ENCODE data around the gene SLC27A5. TPM values are rescaled to one million over a fixed set of nuclear protein-coding genes. Genes with fewer than 3 reads are reported as not detected.

The SLC27A5 gene
- total and polyA plus RNA-seq, 2 of the 13 experiments (the other 11 are each of a cell fraction or from before 2014, with no cell fraction given) = 30.3 to 40.2 TPM

DNA sequence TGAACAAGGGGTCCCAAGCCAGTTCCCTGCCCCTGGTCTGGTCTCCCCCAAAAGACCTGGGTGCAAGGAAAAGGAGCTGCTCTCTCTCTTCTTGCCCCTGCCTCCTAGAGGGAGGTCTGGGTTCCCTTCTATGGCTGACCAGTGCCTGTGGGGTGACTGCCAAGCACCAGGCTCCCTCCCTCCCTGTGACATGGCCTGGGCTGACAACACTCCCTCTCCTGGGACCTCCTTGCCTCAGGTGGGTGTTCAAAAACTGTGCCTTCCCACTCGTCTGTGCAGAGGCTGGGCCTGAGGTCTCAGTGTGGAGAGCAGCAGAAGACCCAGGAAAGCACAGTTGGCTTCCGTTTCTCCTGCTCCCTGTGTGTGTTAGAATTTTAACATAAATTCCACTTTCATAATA lies 31.0 kb downstream of the SLC27A5 start (continued):
- no peak for TF ChIP-seq ATM (IDR thresholded peaks at IDR 0.05; ENCODE audit: borderline replicate concordance)
- TF ChIP-seq BORCS8-MEF2B (CRISPR knock-in tag; IDR thresholded peaks at IDR 0.05) = no peak
- TF ChIP-seq ZNF451 (CRISPR knock-in tag; IDR thresholded peaks at IDR 0.05) = no peak

DNA sequence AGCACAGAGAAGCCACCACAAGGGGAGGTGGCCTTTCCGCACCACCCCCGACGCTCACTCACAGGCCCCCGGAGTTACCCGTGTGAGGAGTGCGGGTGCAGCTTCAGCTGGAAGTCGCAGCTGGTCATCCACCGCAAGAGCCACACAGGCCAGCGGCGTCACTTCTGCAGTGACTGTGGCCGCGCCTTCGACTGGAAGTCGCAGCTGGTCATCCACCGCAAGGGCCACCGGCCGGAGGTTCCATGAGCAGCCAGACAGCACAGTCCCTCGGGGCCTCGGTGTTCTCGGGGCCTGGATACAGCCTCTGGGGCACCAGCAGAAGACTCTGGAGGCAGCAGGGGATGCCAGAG lies 31.3 kb downstream of the SLC27A5 start:
- H3K9ac ChIP-seq (ENCODE audit: insufficient read depth, low read depth, low read length) = no peak overlapping the region

DNA sequence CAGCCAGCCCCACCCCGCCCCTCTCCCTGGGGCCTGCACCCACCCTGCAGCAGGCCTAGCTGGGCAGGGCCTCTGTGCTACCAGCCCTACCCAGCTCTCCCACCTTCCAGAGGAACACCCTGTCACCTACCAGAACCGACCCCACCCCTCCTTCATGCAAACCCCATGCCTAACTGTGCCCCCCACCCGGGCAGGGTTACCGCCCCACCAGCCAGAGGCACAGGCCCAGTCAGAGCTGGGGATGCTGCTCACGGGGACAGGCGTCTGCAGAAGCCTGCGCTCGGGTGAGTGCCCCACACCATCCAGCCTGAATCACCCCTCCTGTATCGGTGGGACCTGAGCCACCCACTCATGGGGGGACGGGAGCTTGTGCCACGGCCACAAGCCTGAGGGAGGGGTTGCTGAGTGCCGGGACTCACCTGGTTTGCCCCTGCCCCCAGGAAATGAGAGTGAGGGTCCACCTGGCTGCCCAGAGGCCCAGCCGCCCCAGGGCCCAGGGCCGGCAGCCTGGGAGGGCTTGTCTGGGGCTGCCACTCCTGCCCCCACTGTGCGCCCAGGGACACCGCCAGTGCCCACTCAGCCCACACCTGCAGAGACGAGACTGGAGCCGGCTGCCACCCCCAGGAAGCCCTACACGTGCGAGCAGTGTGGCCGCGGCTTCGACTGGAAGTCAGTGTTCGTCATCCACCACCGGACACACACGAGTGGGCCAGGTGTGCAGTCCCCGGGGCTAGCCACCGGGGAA lies 31.9 kb downstream of the SLC27A5 start:
- CTCF ChIA-PET (ENCODE audit: low intra/inter-chr PET ratio, low total read pairs) = no interaction called here
- Histone ChIP-seq H3K4me1 (ENCODE audit: insufficient read depth, low read length) (peaks cover 16% of the 10 kb centered on the region), H3K36me3 (replicated peaks in 1 of 2; ENCODE audit: control insufficient read depth in 1 of 2, insufficient read depth in 2 of 2, low read length in 2 of 2) (peaks cover 1 to 18% of the 10 kb centered on the region in 2 experiments; a peak in 2 of 5 replicates), H3K27ac (ENCODE audit: extremely low read length, insufficient read depth, low read length) (no peak overlapping the region), H3K9me3 (ENCODE audit: low read length) (no peaks in the 10 kb centered on the region), H3K79me2 (ENCODE audit: insufficient read depth, low read length) (no peaks in the 10 kb centered on the region), H3K9ac (ENCODE audit: insufficient read depth, low read depth, low read length) (no peak overlapping the region), H2AFZ (ENCODE audit: low read length) (no peak overlapping the region), H3K4me3 (replicated peaks in 1 of 3; ENCODE audit: insufficient read depth in 1 of 3, low read depth in 2 of 3, low read length in 3 of 3) (no peak overlapping the region), H3K27me3 (ENCODE audit: control insufficient read depth in 1 of 2, insufficient read depth in 2 of 2, low read length in 2 of 2) (no peaks in the 10 kb centered on the region; a peak in 1 of 5 replicates), H3K4me2 (ENCODE audit: low read depth, low read length) (no peak overlapping the region), H4K20me1 (ENCODE audit: insufficient read depth, low read length) (no peaks in the 10 kb centered on the region)
- no peak for DNase-seq (ENCODE audit: low spot score)
- POLR2A ChIA-PET = no interaction called here
- intact Hi-C loops (cut with micrococcal nuclease; ENCODE audit: unreplicated experiment) (no loop called here), in situ Hi-C loops (cut with HindIII; ENCODE audit: extremely low pct_ligation_motif_present, low pct_unique_long_range_greater_than_20kb) (no loop called here)
- 100% methylated on average over 1 of the region's 28 CpGs for WGBS (ENCODE audit: low lambda C conversion rate)
- peak; percentile 85 for TF ChIP-seq AGO2 (optimal IDR thresholded peaks at IDR 0.05; ENCODE audit: low read depth, low read length)
- no peak for TF ChIP-seq SRSF1 (optimal IDR thresholded peaks at IDR 0.05; ENCODE audit: low read depth, low read length)
- no TSS peak for BruUV-seq (replicated peaks)
- no peak for ATAC-seq
- no peak for FAIRE-seq

More for the DNA sequence above, 31.3 kb downstream of the SLC27A5 start:
- no peaks in the 10 kb centered on the region for H3K27me3 ChIP-seq (ENCODE audit: control insufficient read depth in 1 of 2, insufficient read depth in 2 of 2, low read length in 2 of 2)
- POLR2A ChIA-PET = no interaction called here
- no peak for FAIRE-seq
- no peak overlapping the region for H3K27ac ChIP-seq (ENCODE audit: extremely low read length, insufficient read depth, low read length)
- CTCF ChIA-PET (ENCODE audit: low intra/inter-chr PET ratio, low total read pairs) = no interaction called here
- no peaks in the 10 kb centered on the region for H4K20me1 ChIP-seq (ENCODE audit: insufficient read depth, low read length)
- H3K36me3 ChIP-seq (replicated peaks in 1 of 2; ENCODE audit: control insufficient read depth in 1 of 2, insufficient read depth in 2 of 2, low read length in 2 of 2) = peaks cover 1 to 18% of the 10 kb centered on the region in 2 experiments; a peak in 2 of 5 replicates
- intact Hi-C loops (cut with micrococcal nuclease; ENCODE audit: unreplicated experiment) (no loop called here), in situ Hi-C loops (cut with HindIII; ENCODE audit: extremely low pct_ligation_motif_present, low pct_unique_long_range_greater_than_20kb) (no loop called here)
- no peaks in the 10 kb centered on the region for H3K79me2 ChIP-seq (ENCODE audit: insufficient read depth, low read length)
- DNase-seq (ENCODE audit: low spot score) = no peak
- BruUV-seq (replicated peaks) = no TSS peak
- TF ChIP-seq STAT5B (CRISPR knock-in tag; IDR thresholded peaks at IDR 0.05) (no peak), ZNF83 (CRISPR knock-in tag; IDR thresholded peaks at IDR 0.05; ENCODE audit: borderline replicate concordance) (no peak), ZNF101 (CRISPR knock-in tag; IDR thresholded peaks at IDR 0.05; ENCODE audit: borderline replicate concordance, low read depth) (no peak), ZNF563 (CRISPR knock-in tag; IDR thresholded peaks at IDR 0.05) (no peak), AGO2 (optimal IDR thresholded peaks at IDR 0.05; ENCODE audit: low read depth, low read length) (peak; percentile 66), ETV5 (CRISPR knock-in tag; IDR thresholded peaks at IDR 0.05; ENCODE audit: borderline replicate concordance) (no peak)
- no peaks in the 10 kb centered on the region for H3K9me3 ChIP-seq (ENCODE audit: low read length)
- H3K4me1 ChIP-seq (ENCODE audit: insufficient read depth, low read length) = peaks cover 11% of the 10 kb centered on the region
- H3K4me2 ChIP-seq (ENCODE audit: low read depth, low read length) = no peak overlapping the region
- ATAC-seq = no peak
- H2AFZ ChIP-seq (ENCODE audit: low read length) = no peak overlapping the region
- WGBS (ENCODE audit: low lambda C conversion rate) = no CpG with 5 or more reads among the region's 20 CpGs
- H3K4me3 ChIP-seq (replicated peaks in 1 of 3; ENCODE audit: insufficient read depth in 1 of 3, low read depth in 2 of 3, low read length in 3 of 3) = no peak overlapping the region

Data from HepG2 (cell line).